GM12878 (cell line): ENCODE results near the gene KMT2E. TPM values are rescaled to one million over a fixed set of nuclear protein-coding genes. Genes with fewer than 3 reads are reported as not detected.

ENCODE experiments used
- ATAC-seq: fragments of 200-7000 bp; cut with Tn5 transposase; 3 replicates; pipeline ENCODE4 v1.9.1; 2020; ENCODE audit warnings: mild to moderate bottlenecking, moderate library complexity
- BruUV-seq: library from RNA; stranded (reverse); fragments of 400-500 nt; replicated peaks from 2 replicates; lab custom pipeline; 2021; lab: Mats Ljungman, UMichigan
- CTCF ChIA-PET: fragments of 300-600 bp; sonication (Branson Sonifier 250); formaldehyde crosslinking; extraction: SDS; loops from one replicate; lab custom pipeline; 2021; ENCODE audit warnings: inconsistent platforms; lab: Yijun Ruan, JAX
- POLR2A ChIA-PET: fragments of 350-600 bp; formaldehyde crosslinking; extraction: SDS; loops from one replicate; lab custom pipeline; 2021; ENCODE audit warnings: inconsistent platforms; lab: Charles Lee
- RAD21 ChIA-PET: fragments of 300-600 bp; sonication (Branson Sonifier 250); formaldehyde crosslinking; loops from one replicate; lab custom pipeline; 2023; ENCODE audit warnings: antibody characterized with exemption; ENCODE audit not compliant: unreplicated experiment; lab: Charles Lee
- SMC1A ChIA-PET: fragments of 300-600 bp; sonication (Branson Sonifier 250); formaldehyde crosslinking; loops from one replicate; lab custom pipeline; 2023; ENCODE audit not compliant: unreplicated experiment, uncharacterized antibody; lab: Charles Lee
- DNase-seq: peaks from one replicate; pipeline ENCODE4 v3.0.0-alpha.2; 2011; ENCODE audit warnings: low read depth, low spot score
- FAIRE-seq: peaks from 3 replicates; lab custom pipeline; 2011; peaks lifted over from hg19 to GRCh38; lab: Jason Lieb, UNC
- H2AFZ ChIP-seq: 2 replicates; pipeline ENCODE4 v1.6.0; 2011; ENCODE audit warnings: low read depth, low read length, control low read depth; ENCODE audit not compliant: control insufficient read depth
- H3K27ac ChIP-seq: 2 replicates; pipeline ENCODE4 v1.5.1; 2011; ENCODE audit warnings: control low read depth; ENCODE audit not compliant: control insufficient read depth, insufficient read depth
- H3K27me3 ChIP-seq, 2 experiments: replicated peaks in 1 of 2; 2 replicates each; pipeline versions ENCODE4 v1.6.0 to v1.6.1; 2011; ENCODE audit warnings: low read length in 1 of 2; ENCODE audit not compliant: control insufficient read depth in 2 of 2, insufficient read depth in 2 of 2
- H3K36me3 ChIP-seq, 2 experiments: 2 replicates each; pipeline ENCODE4 v1.5.1; 2011; ENCODE audit warnings: low read length in 1 of 2; ENCODE audit not compliant: control insufficient read depth in 2 of 2, insufficient read depth in 2 of 2
- H3K4me1 ChIP-seq: 2 replicates; pipeline ENCODE4 v1.6.1; 2011; ENCODE audit warnings: mild to moderate bottlenecking, low read length, moderate library complexity, mixed read lengths; ENCODE audit not compliant: control insufficient read depth, insufficient read depth
- H3K4me2 ChIP-seq: 2 replicates; pipeline ENCODE4 v1.6.0; 2011; ENCODE audit warnings: control low read depth; ENCODE audit not compliant: control insufficient read depth, insufficient read depth
- H3K4me3 ChIP-seq: fragments of 200-600 bp; sonication (generic); 2 replicates; pipeline ENCODE4 v1.5.1; 2016
- H3K79me2 ChIP-seq: 2 replicates; pipeline ENCODE4 v1.6.0; 2011; ENCODE audit warnings: low read length; ENCODE audit not compliant: control insufficient read depth, insufficient read depth
- H3K9ac ChIP-seq: 2 replicates; pipeline ENCODE4 v1.8.0; 2011; ENCODE audit warnings: low read length, control low read depth, mixed read lengths; ENCODE audit not compliant: control insufficient read depth, insufficient read depth
- H3K9me3 ChIP-seq: replicated peaks from 3 replicates; pipeline ENCODE4 v1.5.1; 2011; ENCODE audit warnings: mild to moderate bottlenecking, low read length; ENCODE audit not compliant: control insufficient read depth, insufficient read depth
- H4K20me1 ChIP-seq: 2 replicates; pipeline ENCODE4 v1.6.0; 2011; ENCODE audit not compliant: control insufficient read depth, insufficient read depth
- CHD4 ChIP-seq: fragments of 200-600 bp; sonication (generic); IDR thresholded peaks from 2 replicates; pipeline ENCODE4 v1.6.1; 2016; ENCODE audit warnings: mild to moderate bottlenecking
- HCFC1 ChIP-seq: fragments of 150-350 bp; IDR thresholded peaks from 2 replicates; pipeline ENCODE4 v1.6.1; 2014; ENCODE audit warnings: low read length
- IRF4 ChIP-seq: IDR thresholded peaks from 2 replicates; pipeline ENCODE4 v1.6.1; 2011; ENCODE audit warnings: low read depth, low read length
- NFXL1 ChIP-seq: fragments of 450-650 bp; IDR thresholded peaks from 2 replicates; pipeline ENCODE4 v1.6.1; 2017; ENCODE audit warnings: antibody characterized with exemption, mild to moderate bottlenecking, borderline replicate concordance
- SPI1 ChIP-seq: IDR thresholded peaks from 2 replicates; pipeline ENCODE4 v1.6.1; 2011; ENCODE audit warnings: low read depth, mild to moderate bottlenecking, low read length, moderate library complexity, borderline replicate concordance; ENCODE audit not compliant: insufficient read depth
- WGBS: methylation state at CpG from one replicate; pipeline ENCODE4 v1.1.6; 2016; ENCODE audit warnings: low lambda C conversion rate; ENCODE audit not compliant: insufficient replicate concordance, insufficient coverage; ENCODE audit errors: missing lambda C conversion rate; 5-methylcytosine and 5-hydroxymethylcytosine counted together
- in situ Hi-C: fragments of 300-500 bp; cut with MboI; formaldehyde crosslinking; loops from 9 replicates; pipeline ENCODE4 v1.14.3; 2018; ENCODE audit warnings: mixed read lengths
- intact Hi-C: fragments of 100-400 bp; cut with micrococcal nuclease; formaldehyde crosslinking; loops from one replicate; pipeline ENCODE4 v1.14.2; 2022; ENCODE audit not compliant: unreplicated experiment
- polyA plus RNA-seq, 11 experiments: library from polyadenylated mRNA; depleted of rRNA in 4 of 11; unstranded in 6 of 11; stranded (reverse) in 5 of 11; fragments of >200 nt; fragmentation: Nextera tagmentation in 4 of 11; fragmentation: Illumina TruSeq in 1 of 11; extraction: Ambion mirVana in 4 of 11; extraction: Trizol in 1 of 11; gene quantifications; 1 replicate in 1 of 11; 2 replicates in 10 of 11; pipeline versions ENCODE4 v1.2.1 to v1.2.3, GENCODE V29; 2011 to 2016; ENCODE audit warnings: inconsistent platforms in 2 of 11, missing spikeins in 2 of 11, low read depth in 1 of 11
- total RNA-seq, 4 experiments: library from RNA; depleted of rRNA in 3 of 4; stranded (reverse); fragments of >200 nt in 3 of 4; fragmentation: Illumina TruSeq in 1 of 4; extraction: Trizol in 1 of 4; gene quantifications; 2 replicates each; pipeline versions ENCODE4 v1.2.1 to v1.2.3, GENCODE V29; 2013 to 2021

The KMT2E gene
- total and polyA plus RNA-seq, 10 of the 15 experiments (the other 5 are each of a cell fraction or from before 2014, with no cell fraction given) = 13.2 to 68.1 (median 34.1) TPM

DNA sequence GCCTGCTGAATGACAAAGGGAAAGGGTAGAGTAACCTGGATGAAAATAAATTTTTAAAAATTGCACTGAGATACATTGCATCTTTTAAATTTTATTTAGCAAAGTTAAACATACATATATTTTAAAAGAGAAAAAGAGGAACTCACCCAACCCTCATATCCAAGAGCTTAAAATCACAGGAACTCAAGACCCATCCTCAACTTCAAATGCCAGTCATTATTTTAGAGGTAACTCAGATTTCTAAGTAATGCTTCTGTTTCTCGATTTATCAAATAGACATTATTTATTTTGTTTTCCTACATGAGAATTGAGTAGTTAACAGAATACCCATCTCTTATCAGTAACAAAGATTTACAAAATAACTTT lies 32.4 kb upstream of the KMT2E start:
- ATAC-seq = no peak
- TF ChIP-seq IRF4 = no peak
- TF ChIP-seq NFXL1 = no peak
- no peak for TF ChIP-seq CHD4
- TF ChIP-seq SPI1 = peak; percentile 57
- TF ChIP-seq HCFC1 = no peak
- TF ChIP-seq, all 136 proteins: peak for 1
- no peaks in the 10 kb centered on the region for H3K9me3 ChIP-seq
- POLR2A ChIA-PET = interaction anchor here (1.0 to 8.3 kb wide), 10 partner anchors 11 to 57 kb away, joined by 3 to 83 read pairs (median 4); partner anchors contain the start of gene KMT2E
- DNase-seq = no peak
- BruUV-seq = no TSS peak
- in situ Hi-C loops = no loop called here
- SMC1A ChIA-PET = interaction anchor here (0.9 to 15.6 kb wide), 60 partner anchors 9 to 608 kb away, joined by 3 to 270 read pairs (median 6); partner anchors contain the start of gene KMT2E
- no peak overlapping the region for H3K27ac ChIP-seq
- no peak overlapping the region for H2AFZ ChIP-seq
- H3K36me3 ChIP-seq = peaks cover 0 to 6% of the 10 kb centered on the region in 2 experiments; a peak in 2 of 4 replicates
- H3K4me1 ChIP-seq = peaks cover 14% of the 10 kb centered on the region; the same call in 1 of the 2 replicates
- H3K4me2 ChIP-seq = peak overlapping the region; percentile 26; the same call in 1 of the 2 replicates
- no peak overlapping the region for H3K9ac ChIP-seq
- intact Hi-C loops = loop anchor here (1.0 to 10.0 kb wide), 6 partner anchors 37 to 443 kb away; no protein-coding TSS in a partner anchor
- no peaks in the 10 kb centered on the region for H3K27me3 ChIP-seq
- 92% methylated on average over 1 of the region's 1 CpG for WGBS
- RAD21 ChIA-PET = interaction anchor here (0.5 to 7.7 kb wide), 62 partner anchors 9 to 612 kb away, joined by 3 to 147 read pairs (median 5); partner anchors contain the start of genes KMT2E and RINT1
- FAIRE-seq = no peak
- CTCF ChIA-PET = interaction anchor here (0.7 to 8.8 kb wide), 82 partner anchors 9 to 608 kb away, joined by 3 to 200 read pairs (median 5); partner anchors contain the start of genes KMT2E and RINT1
- peaks cover 51% of the 10 kb centered on the region for H3K79me2 ChIP-seq
- H4K20me1 ChIP-seq = no peaks in the 10 kb centered on the region
- no peak overlapping the region for H3K4me3 ChIP-seq
